MM.1S (cell line): ENCODE measurements around the gene SPEF1.

Experiments used
- DNase-seq: peaks from one replicate; pipeline ENCODE4 v3.0.0-alpha.2; 2015
- H2AFZ ChIP-seq: fragments of 300-600 bp; sonication (generic); 2 replicates; pipeline ENCODE4 v1.6.0; 2016; ENCODE audit warnings: antibody characterized with exemption, low read length
- H3F3A ChIP-seq: fragments of 300-600 bp; sonication (generic); 2 replicates; pipeline ENCODE4 v1.6.1; 2016; ENCODE audit warnings: mild to moderate bottlenecking, antibody characterized with exemption, low read length, moderate library complexity, mixed read lengths; ENCODE audit not compliant: insufficient read depth
- H3K27ac ChIP-seq: fragments of 300-600 bp; sonication (generic); 2 replicates; pipeline ENCODE4 v1.5.1; 2016; ENCODE audit warnings: mild to moderate bottlenecking, low read length
- H3K27me3 ChIP-seq: fragments of 300-600 bp; sonication (generic); replicated peaks from 2 replicates; pipeline ENCODE4 v1.6.0; 2016; ENCODE audit warnings: low read length; ENCODE audit not compliant: insufficient read depth
- H3K36me3 ChIP-seq: fragments of 300-600 bp; sonication (generic); replicated peaks from 2 replicates; pipeline ENCODE4 v1.6.1; 2016; ENCODE audit warnings: mild to moderate bottlenecking, low read length, mixed read lengths; ENCODE audit not compliant: insufficient read depth
- H3K4me1 ChIP-seq: fragments of 300-600 bp; sonication (generic); 2 replicates; pipeline ENCODE4 v1.6.1; 2016; ENCODE audit warnings: low read length, mixed read lengths
- H3K4me2 ChIP-seq: fragments of 300-600 bp; sonication (generic); 2 replicates; pipeline ENCODE4 v1.6.0; 2016; ENCODE audit warnings: low read depth, low read length
- H3K4me3 ChIP-seq: fragments of 300-600 bp; sonication (generic); 2 replicates; pipeline ENCODE4 v1.5.1; 2016; ENCODE audit warnings: low read length, mixed read lengths
- H3K79me2 ChIP-seq: fragments of 300-600 bp; sonication (generic); 2 replicates; pipeline ENCODE4 v1.6.1; 2016; ENCODE audit warnings: mixed run types, low read length, mixed read lengths
- H3K9ac ChIP-seq: fragments of 300-600 bp; sonication (generic); 2 replicates; pipeline ENCODE4 v1.6.1; 2016; ENCODE audit warnings: low read length, mixed read lengths
- H3K9me2 ChIP-seq: fragments of 300-600 bp; sonication (generic); replicated peaks from 2 replicates; pipeline ENCODE4 v1.6.1; 2016; ENCODE audit warnings: mild to moderate bottlenecking, low read length, mixed read lengths; ENCODE audit not compliant: insufficient read depth
- H3K9me3 ChIP-seq: fragments of 300-600 bp; sonication (generic); replicated peaks from 2 replicates; pipeline ENCODE4 v1.6.1; 2016; ENCODE audit warnings: mild to moderate bottlenecking, low read length, mixed read lengths; ENCODE audit not compliant: insufficient read depth
- H4K20me1 ChIP-seq: fragments of 300-600 bp; sonication (generic); 2 replicates; pipeline ENCODE4 v1.6.1; 2016; ENCODE audit warnings: mild to moderate bottlenecking, low read length, moderate library complexity, mixed read lengths; ENCODE audit not compliant: insufficient read depth
- EZH2 ChIP-seq: fragments of 300-600 bp; sonication (generic); optimal IDR thresholded peaks from 2 replicates; pipeline ENCODE3; 2017; ENCODE audit warnings: low read depth, mild to moderate bottlenecking, antibody characterized with exemption, low read length, mixed read lengths
- EZH2phosphoT487 ChIP-seq: fragments of 300-600 bp; sonication (generic); IDR thresholded peaks from 2 replicates; pipeline ENCODE4 v1.6.1; 2018; ENCODE audit warnings: antibody characterized with exemption, low read length
- TF ChIP-seq, protein P1 (sequence below): fragments of 300-600 bp; sonication (generic); IDR thresholded peaks from 2 replicates; pipeline ENCODE4 v1.5.1; 2016; ENCODE audit warnings: antibody characterized with exemption, low read length, mixed read lengths

SPEF1 gene

DNA sequence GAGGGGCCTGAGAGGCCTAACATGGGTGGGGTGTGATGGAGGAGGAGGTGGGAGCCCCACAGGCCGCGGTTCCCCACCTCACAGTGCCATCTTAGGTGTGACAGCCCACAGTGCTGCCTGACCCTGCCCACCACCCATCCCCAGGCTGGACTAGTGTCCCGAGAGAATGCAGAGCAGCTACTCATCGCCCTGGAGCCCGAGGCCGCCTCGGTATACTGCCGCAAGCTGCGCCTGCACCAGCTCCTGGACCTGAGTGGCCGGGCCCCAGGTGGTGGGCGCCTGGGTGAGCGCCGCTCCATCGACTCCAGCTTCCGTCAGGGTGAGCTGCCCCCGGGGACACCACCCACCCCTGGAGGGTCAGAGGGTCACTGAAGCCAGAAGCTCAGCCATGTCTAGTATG lies 33.2 kb downstream of the SPEF1 start:
- H3K9me2 ChIP-seq, result no peaks in the 10 kb centered on the region
- no peaks in the 10 kb centered on the region for H3F3A ChIP-seq
- DNase-seq, result no peak
- no peaks in the 10 kb centered on the region for H3K4me1 ChIP-seq
- no peak overlapping the region for H3K4me3 ChIP-seq
- H3K9me3 ChIP-seq, result no peaks in the 10 kb centered on the region
- no peak overlapping the region for H3K4me2 ChIP-seq
- TF ChIP-seq, protein P1, sequence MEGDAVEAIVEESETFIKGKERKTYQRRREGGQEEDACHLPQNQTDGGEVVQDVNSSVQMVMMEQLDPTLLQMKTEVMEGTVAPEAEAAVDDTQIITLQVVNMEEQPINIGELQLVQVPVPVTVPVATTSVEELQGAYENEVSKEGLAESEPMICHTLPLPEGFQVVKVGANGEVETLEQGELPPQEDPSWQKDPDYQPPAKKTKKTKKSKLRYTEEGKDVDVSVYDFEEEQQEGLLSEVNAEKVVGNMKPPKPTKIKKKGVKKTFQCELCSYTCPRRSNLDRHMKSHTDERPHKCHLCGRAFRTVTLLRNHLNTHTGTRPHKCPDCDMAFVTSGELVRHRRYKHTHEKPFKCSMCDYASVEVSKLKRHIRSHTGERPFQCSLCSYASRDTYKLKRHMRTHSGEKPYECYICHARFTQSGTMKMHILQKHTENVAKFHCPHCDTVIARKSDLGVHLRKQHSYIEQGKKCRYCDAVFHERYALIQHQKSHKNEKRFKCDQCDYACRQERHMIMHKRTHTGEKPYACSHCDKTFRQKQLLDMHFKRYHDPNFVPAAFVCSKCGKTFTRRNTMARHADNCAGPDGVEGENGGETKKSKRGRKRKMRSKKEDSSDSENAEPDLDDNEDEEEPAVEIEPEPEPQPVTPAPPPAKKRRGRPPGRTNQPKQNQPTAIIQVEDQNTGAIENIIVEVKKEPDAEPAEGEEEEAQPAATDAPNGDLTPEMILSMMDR, result no peak
- TF ChIP-seq EZH2phosphoT487 (no peak), EZH2 (no peak)
- H3K27ac ChIP-seq, result no peak overlapping the region
- H3K27me3 ChIP-seq, result peaks cover 14% of the 10 kb centered on the region
- H3K79me2 ChIP-seq, result no peaks in the 10 kb centered on the region
- H2AFZ ChIP-seq, result no peak overlapping the region
- H3K36me3 ChIP-seq, result no peaks in the 10 kb centered on the region
- no peak overlapping the region for H3K9ac ChIP-seq
- no peaks in the 10 kb centered on the region for H4K20me1 ChIP-seq

DNA sequence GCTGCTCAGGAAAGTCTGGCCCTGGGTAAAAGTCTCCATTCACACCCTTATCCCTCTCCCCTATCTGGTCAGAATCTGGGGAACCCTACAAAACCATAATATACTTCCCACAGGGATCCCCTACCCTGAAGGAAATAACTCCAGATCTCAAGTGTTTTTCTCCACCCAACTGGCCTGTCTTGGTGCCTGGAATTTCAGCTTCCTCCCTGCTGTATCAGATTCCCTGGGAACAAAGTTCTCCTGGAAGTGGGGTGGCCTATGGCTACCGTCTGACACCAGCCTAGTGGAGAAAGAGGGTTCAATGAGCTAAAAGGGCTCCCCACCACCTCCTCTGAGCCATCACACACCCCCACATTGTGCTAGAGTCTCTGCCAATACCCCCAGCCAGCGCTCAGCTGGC lies 33.8 kb downstream of the SPEF1 start:
- Histone ChIP-seq H3K27me3 (peaks cover 14% of the 10 kb centered on the region), H3K9me2 (no peaks in the 10 kb centered on the region), H3K36me3 (no peaks in the 10 kb centered on the region), H3K4me2 (no peak overlapping the region), H3K9me3 (no peaks in the 10 kb centered on the region), H3K4me1 (no peaks in the 10 kb centered on the region), H3K4me3 (no peak overlapping the region), H4K20me1 (no peaks in the 10 kb centered on the region), H3F3A (no peaks in the 10 kb centered on the region), H2AFZ (no peak overlapping the region), H3K9ac (no peak overlapping the region), H3K79me2 (no peaks in the 10 kb centered on the region), H3K27ac (no peak overlapping the region)
- no peak for DNase-seq
- no peak for TF ChIP-seq EZH2phosphoT487

DNA sequence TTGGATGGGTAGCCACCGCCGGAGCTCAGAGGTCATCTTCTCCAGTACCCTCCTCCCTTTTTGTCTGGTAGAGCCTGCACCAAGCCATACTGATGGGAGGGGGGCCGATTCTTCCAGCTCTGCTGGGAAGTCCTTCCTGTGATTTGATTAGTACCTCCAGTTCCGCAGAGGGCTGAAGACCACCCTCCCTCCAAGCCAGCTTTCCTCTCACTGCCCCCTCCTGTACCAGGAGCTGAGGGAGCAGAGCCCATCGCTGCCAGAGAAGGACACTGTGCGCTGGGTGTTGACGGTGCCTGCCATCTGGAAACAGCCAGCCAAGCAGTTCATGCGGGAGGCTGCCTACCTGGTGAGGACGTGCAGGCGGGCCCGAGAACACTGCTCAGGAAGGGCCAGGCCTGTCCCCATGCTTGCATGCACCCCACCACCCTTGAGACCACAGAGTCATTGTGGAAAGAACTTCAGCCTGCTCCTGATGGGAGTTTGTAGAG lies 35.5 kb downstream of the SPEF1 start:
- Histone ChIP-seq H4K20me1 (no peaks in the 10 kb centered on the region), H3F3A (no peaks in the 10 kb centered on the region), H3K27me3 (peaks cover 14% of the 10 kb centered on the region), H3K27ac (no peak overlapping the region), H2AFZ (no peak overlapping the region), H3K9me2 (no peaks in the 10 kb centered on the region), H3K9me3 (no peaks in the 10 kb centered on the region), H3K4me1 (no peaks in the 10 kb centered on the region), H3K36me3 (no peaks in the 10 kb centered on the region), H3K9ac (no peak overlapping the region), H3K79me2 (no peaks in the 10 kb centered on the region), H3K4me2 (no peak overlapping the region), H3K4me3 (no peak overlapping the region)
- TF ChIP-seq, protein P1, result no peak
- no peak for TF ChIP-seq EZH2
- no peak for TF ChIP-seq EZH2phosphoT487
- DNase-seq, result no peak

DNA sequence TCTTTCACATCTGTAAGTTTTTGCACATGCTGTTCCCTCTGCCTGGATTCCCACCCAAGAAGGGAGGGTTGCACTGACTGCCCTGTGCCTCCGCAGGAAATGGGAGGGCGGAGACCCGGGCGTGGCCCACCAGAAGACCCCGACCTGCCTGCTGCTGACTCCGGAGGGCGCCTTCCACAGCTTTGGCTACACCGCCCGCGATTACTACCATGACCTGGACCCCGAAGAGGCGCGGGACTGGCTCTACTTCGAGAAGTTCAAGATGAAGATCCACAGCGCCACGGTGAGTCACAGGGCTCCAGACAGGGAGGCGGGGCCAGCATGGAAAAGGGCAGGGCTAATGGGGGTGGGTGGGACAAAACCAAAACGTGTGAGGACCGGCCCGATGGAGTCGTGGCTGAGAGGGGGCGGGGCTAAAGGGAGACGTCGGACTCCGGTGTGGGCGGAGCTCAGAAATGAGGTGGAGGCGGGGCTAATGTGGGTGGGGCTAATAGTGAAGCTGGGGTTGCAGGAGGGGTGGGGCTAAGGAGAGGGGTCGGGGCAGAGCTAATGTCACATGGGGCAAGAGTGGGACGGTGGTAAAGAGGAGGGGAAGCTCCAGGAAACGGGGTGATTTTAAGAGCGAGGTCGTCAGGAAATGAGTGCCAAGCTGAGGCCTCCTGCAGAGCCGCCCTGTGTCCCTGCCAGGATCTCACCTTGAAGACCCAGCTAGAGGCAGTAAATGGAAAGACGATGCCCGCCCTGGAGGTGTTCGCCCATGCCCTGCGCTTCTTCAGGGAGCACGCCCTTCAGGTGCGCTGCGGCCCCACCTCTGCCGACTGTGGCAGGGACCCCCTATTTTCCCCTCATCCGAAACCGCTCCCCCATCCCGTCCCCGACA lies 36.2 kb downstream of the SPEF1 start:
- Histone ChIP-seq H3F3A (no peaks in the 10 kb centered on the region), H3K9ac (no peak overlapping the region), H3K9me3 (no peaks in the 10 kb centered on the region), H3K4me3 (no peak overlapping the region; the same call in 1 of the 2 replicates), H3K4me2 (peak overlapping the region; percentile 13; the same call in 1 of the 2 replicates), H3K79me2 (no peaks in the 10 kb centered on the region), H3K27ac (no peak overlapping the region), H3K9me2 (no peaks in the 10 kb centered on the region), H2AFZ (0 out of 2 replicates have a peak overlapping the region, but pooled peaks have one; percentile 6), H4K20me1 (no peaks in the 10 kb centered on the region), H3K27me3 (peaks cover 14% of the 10 kb centered on the region), H3K36me3 (no peaks in the 10 kb centered on the region), H3K4me1 (no peaks in the 10 kb centered on the region)
- DNase-seq, result peak; percentile 29
- TF ChIP-seq EZH2phosphoT487, result no peak
- no peak for TF ChIP-seq EZH2
- TF ChIP-seq, protein P1, result no peak
